ENCODE results near the gene CCT7. TPM values are rescaled to one million over a fixed set of nuclear protein-coding genes. Genes with fewer than 3 reads are reported as not detected.

CCT7 gene
- total RNA-seq, 1 experiment from 2014 or later = 538 TPM

DNA sequence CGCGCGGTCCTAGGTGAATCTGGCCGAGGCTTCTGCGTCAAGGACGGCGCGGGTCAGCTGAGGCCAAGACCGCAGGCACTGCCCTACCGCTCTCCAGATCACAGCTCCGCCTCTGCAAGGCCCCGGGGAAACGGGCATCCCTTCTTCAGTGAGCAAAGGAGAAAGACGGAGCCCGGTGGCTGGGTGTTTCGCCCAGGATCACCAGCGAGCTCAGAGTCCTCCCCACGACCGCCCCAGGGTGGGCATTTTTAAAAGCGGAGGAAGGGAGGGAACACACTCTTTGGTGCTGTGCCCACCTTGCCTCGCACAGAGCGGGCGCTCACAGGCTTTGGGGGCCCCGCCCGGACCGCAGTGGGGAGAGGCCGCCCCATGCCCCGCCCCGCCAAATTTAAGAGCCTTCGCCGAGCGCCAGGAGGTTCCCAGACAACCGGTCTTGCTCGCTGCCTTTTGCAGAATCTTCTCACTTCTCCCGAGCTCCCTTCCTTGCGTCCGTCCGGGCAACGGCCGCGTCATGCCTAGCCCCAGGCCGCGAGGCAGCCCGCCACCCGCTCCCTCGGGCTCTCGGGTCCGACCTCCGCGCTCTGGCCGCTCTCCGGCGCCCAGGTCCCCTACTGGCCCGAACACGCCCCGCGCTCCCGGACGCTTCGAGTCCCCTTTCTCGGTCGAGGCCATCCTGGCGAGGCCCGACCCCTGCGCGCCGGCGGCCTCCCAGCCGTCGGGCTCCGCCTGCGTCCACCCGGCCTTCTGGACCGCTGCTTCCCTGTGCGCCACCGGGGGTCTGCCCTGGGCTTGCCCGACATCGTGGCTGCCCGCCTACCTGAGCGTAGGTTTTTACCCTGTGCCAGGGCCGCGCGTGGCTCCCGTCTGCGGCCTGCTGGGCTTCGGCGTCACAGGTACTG, 31.7 kb upstream of the CCT7 start, which contains the start of gene NOTO:
NOTO (plus strand) TSS at position 419 of the 899 bp plus-strand sequence; CDS start at position 512, 93 bp downstream.
- no peaks in the 10 kb centered on the region for H4K20me1 ChIP-seq (ENCODE audit: low read length)
- ChIA-PET CTCF (no interaction called here), POLR2A (ENCODE audit: unreplicated experiment) (no interaction called here)
- peak within 1 kb of the TSS; percentile 55 for H3K4me3 ChIP-seq (ENCODE audit: low read length)
- no peaks in the 10 kb centered on the region for H3K9me3 ChIP-seq (ENCODE audit: low read length)
- H3K4me2 ChIP-seq (ENCODE audit: low read length) = peak within 1 kb of the TSS; percentile 81
- BruUV-seq (replicated peaks) = no TSS peak
- peaks cover 52% of the 10 kb centered on the region for H3K27me3 ChIP-seq (ENCODE audit: low read length)
- no peak for DNase-seq
- H3F3A ChIP-seq (ENCODE audit: low read length, unreplicated experiment) = no peaks in the 10 kb centered on the region
- peak; percentile 68 for ATAC-seq
- H3K9me2 ChIP-seq (replicated peaks; ENCODE audit: low read length) = no peaks in the 10 kb centered on the region
- H3K79me2 ChIP-seq (ENCODE audit: low read length) = no peaks in the 10 kb centered on the region
- no peak within 1 kb of the TSS for H3K27ac ChIP-seq (ENCODE audit: low read length)
- peaks cover 3% of the 10 kb centered on the region; the same call in 1 of the 2 replicates for H3K4me1 ChIP-seq (ENCODE audit: insufficient read depth, low read length)
- TF ChIP-seq EZH2 (IDR thresholded peaks at IDR 0.05; ENCODE audit: low read length, unreplicated experiment) = peak; percentile 88
- peak; percentile 63; the same call in 1 of the 2 replicates for TF ChIP-seq EZH2phosphoT487 (IDR thresholded peaks at IDR 0.05; ENCODE audit: borderline replicate concordance, low read length)
- no peak for TF ChIP-seq CTCF (conservative IDR thresholded peaks at IDR 0.05; ENCODE audit: low read depth, low read length)
- peak within 1 kb of the TSS; percentile 70 for H2AFZ ChIP-seq (ENCODE audit: low read length)
- H3K9ac ChIP-seq (ENCODE audit: low read length) = no peak within 1 kb of the TSS
- H3K36me3 ChIP-seq (ENCODE audit: low read depth, low read length) = no peaks in the 10 kb centered on the region
- intact Hi-C loops (cut with micrococcal nuclease) = no loop called here

DNA sequence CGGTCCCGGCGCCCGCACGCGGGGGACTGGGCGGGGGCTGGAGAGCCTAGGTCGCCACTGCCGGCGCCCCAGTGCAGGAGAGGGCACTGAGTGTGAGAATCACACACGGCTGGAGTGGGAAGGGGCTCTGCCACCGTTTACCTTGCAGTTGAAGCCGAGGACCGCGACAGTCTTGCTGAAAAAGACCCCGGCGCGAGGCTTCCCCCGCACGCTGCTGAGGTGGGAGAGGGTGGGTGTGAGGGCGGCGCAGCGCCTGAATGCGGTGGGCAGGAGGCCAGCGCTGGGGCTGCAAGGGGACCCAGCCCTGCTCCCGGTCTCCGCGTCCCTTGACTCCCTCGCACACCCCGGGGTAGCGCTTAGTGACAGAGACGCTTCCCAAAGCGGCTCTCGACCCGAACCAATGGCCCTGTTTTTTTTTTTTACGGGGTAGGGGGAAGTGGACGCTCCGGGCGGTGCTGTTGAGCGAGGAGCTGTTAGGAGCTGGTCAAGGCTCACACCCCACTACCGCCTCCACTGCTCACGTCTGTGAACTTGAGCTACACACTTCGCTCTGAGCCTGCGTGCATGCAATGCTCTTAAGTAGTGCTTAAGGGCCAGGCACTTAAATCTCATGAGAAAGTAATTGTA, 30.9 kb upstream of the CCT7 start:
- DNase-seq = no peak
- TF ChIP-seq EZH2 (IDR thresholded peaks at IDR 0.05; ENCODE audit: low read length, unreplicated experiment) (peak; percentile 28), CTCF (conservative IDR thresholded peaks at IDR 0.05; ENCODE audit: low read depth, low read length) (no peak)
- Histone ChIP-seq H3K9me2 (replicated peaks; ENCODE audit: low read length) (no peaks in the 10 kb centered on the region), H3K9ac (ENCODE audit: low read length) (no peak overlapping the region), H2AFZ (ENCODE audit: low read length) (peak overlapping the region; percentile 70), H3K4me3 (ENCODE audit: low read length) (peak overlapping the region; percentile 55; the same call in 1 of the 2 replicates), H3K27ac (ENCODE audit: low read length) (no peak overlapping the region), H3K4me2 (ENCODE audit: low read length) (peak overlapping the region; percentile 81), H3K79me2 (ENCODE audit: low read length) (no peaks in the 10 kb centered on the region), H4K20me1 (ENCODE audit: low read length) (no peaks in the 10 kb centered on the region), H3K27me3 (ENCODE audit: low read length) (peaks cover 45% of the 10 kb centered on the region), H3K9me3 (ENCODE audit: low read length) (no peaks in the 10 kb centered on the region), H3K4me1 (ENCODE audit: insufficient read depth, low read length) (peaks cover 3% of the 10 kb centered on the region; the same call in 1 of the 2 replicates), H3F3A (ENCODE audit: low read length, unreplicated experiment) (no peaks in the 10 kb centered on the region), H3K36me3 (ENCODE audit: low read depth, low read length) (no peaks in the 10 kb centered on the region)
- POLR2A ChIA-PET (ENCODE audit: unreplicated experiment) = no interaction called here
- intact Hi-C loops (cut with micrococcal nuclease) = no loop called here
- CTCF ChIA-PET = no interaction called here
- BruUV-seq (replicated peaks) = no TSS peak
- ATAC-seq = no peak

Data from PC-3 (cell line).